ENCODE measurements around the gene ADO.

Gene ADO

GRCh38 chr10:62819141-62819920 lies 14.8 kb downstream of the ADO start:
- no peak for TF ChIP-seq GATA3 (IDR thresholded peaks at IDR 0.05; ENCODE audit: low read depth, low read length)
- TF ChIP-seq GATA2 (IDR thresholded peaks at IDR 0.05; ENCODE audit: low read depth, low read length), result no peak

- TF ChIP-seq GATA2 (IDR thresholded peaks at IDR 0.05; ENCODE audit: low read depth, low read length) (no peak), GATA3 (IDR thresholded peaks at IDR 0.05; ENCODE audit: low read depth, low read length) (no peak)
Observed at GRCh38 chr10:62820586-62820985, 16.1 kb downstream of the ADO start.

GRCh38 chr10:62826273-62826672 lies 21.8 kb downstream of the ADO start:
- no peak for TF ChIP-seq GATA3 (IDR thresholded peaks at IDR 0.05; ENCODE audit: low read depth, low read length)
- no peak for TF ChIP-seq GATA2 (IDR thresholded peaks at IDR 0.05; ENCODE audit: low read depth, low read length)

- TF ChIP-seq GATA3 (IDR thresholded peaks at IDR 0.05; ENCODE audit: low read depth, low read length) (no peak), GATA2 (IDR thresholded peaks at IDR 0.05; ENCODE audit: low read depth, low read length) (no peak)
Observed at GRCh38 chr10:62829622-62830021, 25.1 kb downstream of the ADO start.

- TF ChIP-seq GATA3 (IDR thresholded peaks at IDR 0.05; ENCODE audit: low read depth, low read length) (no peak), GATA2 (IDR thresholded peaks at IDR 0.05; ENCODE audit: low read depth, low read length) (no peak)
Observed at GRCh38 chr10:62830679-62831078, 26.2 kb downstream of the ADO start.

- TF ChIP-seq GATA2 (IDR thresholded peaks at IDR 0.05; ENCODE audit: low read depth, low read length) (no peak), GATA3 (IDR thresholded peaks at IDR 0.05; ENCODE audit: low read depth, low read length) (no peak)
Observed at GRCh38 chr10:62831346-62831745, 26.8 kb downstream of the ADO start.

GRCh38 chr10:62839590-62839989 lies 35.1 kb downstream of the ADO start:
- TF ChIP-seq GATA3 (IDR thresholded peaks at IDR 0.05; ENCODE audit: low read depth, low read length) (no peak), GATA2 (IDR thresholded peaks at IDR 0.05; ENCODE audit: low read depth, low read length) (no peak)

- TF ChIP-seq GATA3 (IDR thresholded peaks at IDR 0.05; ENCODE audit: low read depth, low read length), result no peak
- no peak for TF ChIP-seq GATA2 (IDR thresholded peaks at IDR 0.05; ENCODE audit: low read depth, low read length)
Observed at GRCh38 chr10:62842983-62843382, 38.5 kb downstream of the ADO start.

GRCh38 chr10:62843600-62843999 lies 39.1 kb downstream of the ADO start:
- TF ChIP-seq GATA2 (IDR thresholded peaks at IDR 0.05; ENCODE audit: low read depth, low read length), result no peak
- TF ChIP-seq GATA3 (IDR thresholded peaks at IDR 0.05; ENCODE audit: low read depth, low read length), result no peak

- TF ChIP-seq GATA3 (IDR thresholded peaks at IDR 0.05; ENCODE audit: low read depth, low read length) (no peak), GATA2 (IDR thresholded peaks at IDR 0.05; ENCODE audit: low read depth, low read length) (no peak)
Observed at GRCh38 chr10:62844280-62845011, 39.9 kb downstream of the ADO start.

GRCh38 chr10:62847433-62847832 lies 42.9 kb downstream of the ADO start:
- no peak for TF ChIP-seq GATA3 (IDR thresholded peaks at IDR 0.05; ENCODE audit: low read depth, low read length)
- no peak for TF ChIP-seq GATA2 (IDR thresholded peaks at IDR 0.05; ENCODE audit: low read depth, low read length)

GRCh38 chr10:62850646-62851045 lies 46.1 kb downstream of the ADO start:
- no peak for TF ChIP-seq GATA3 (IDR thresholded peaks at IDR 0.05; ENCODE audit: low read depth, low read length)
- no peak for TF ChIP-seq GATA2 (IDR thresholded peaks at IDR 0.05; ENCODE audit: low read depth, low read length)

GRCh38 chr10:62851442-62851841 lies 46.9 kb downstream of the ADO start:
- TF ChIP-seq GATA2 (IDR thresholded peaks at IDR 0.05; ENCODE audit: low read depth, low read length), result no peak
- TF ChIP-seq GATA3 (IDR thresholded peaks at IDR 0.05; ENCODE audit: low read depth, low read length), result no peak

GRCh38 chr10:62852961-62853702 lies 48.6 kb downstream of the ADO start:
- TF ChIP-seq GATA2 (IDR thresholded peaks at IDR 0.05; ENCODE audit: low read depth, low read length), result no peak
- TF ChIP-seq GATA3 (IDR thresholded peaks at IDR 0.05; ENCODE audit: low read depth, low read length), result no peak
